GM04503 (cell line): Measurements from ENCODE around the gene ALCAM.

Experiments
- DNase-seq: peaks from one replicate; pipeline ENCODE4 v3.0.0-alpha.2; 2012; ENCODE audit warnings: low read depth

Gene ALCAM

DNA sequence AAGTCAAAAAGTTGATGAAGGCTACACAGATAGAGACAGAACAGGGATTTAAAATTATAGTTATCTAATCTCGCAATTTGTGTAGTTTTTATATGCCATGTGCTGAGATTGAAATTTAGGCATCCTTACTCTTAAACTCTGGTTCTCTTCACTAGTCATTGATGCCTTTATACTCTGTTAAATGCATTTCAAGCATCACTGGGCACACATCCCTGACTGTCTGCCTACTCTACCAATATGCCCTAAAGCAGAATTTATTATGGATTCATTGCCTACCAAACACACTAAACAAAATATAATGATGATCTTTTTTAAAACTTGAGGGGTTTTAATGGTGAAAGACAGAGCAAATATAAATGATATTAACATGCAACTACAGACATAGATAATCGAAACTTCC, 10.3 kb upstream of the ALCAM start:
- no peak for DNase-seq

DNA sequence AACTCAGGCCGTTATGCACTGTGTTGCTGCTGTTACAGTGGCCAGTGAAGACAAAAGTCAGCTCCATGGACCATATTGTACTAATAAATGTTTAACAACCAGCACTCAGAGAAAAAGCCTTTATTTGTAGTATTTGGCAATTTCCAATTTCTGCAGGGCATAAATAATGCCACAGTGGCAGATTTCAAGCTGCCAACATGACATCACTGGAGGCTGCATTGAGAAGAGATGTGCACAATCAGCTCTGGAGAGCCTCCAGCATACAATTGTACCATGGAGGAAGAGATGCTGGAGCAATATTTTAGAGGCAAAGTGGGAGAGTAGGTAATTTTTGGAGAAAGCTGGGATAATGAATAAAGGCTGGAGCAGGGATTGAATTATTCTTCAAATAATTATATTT, 9.7 kb upstream of the ALCAM start:
- no peak for DNase-seq

DNA sequence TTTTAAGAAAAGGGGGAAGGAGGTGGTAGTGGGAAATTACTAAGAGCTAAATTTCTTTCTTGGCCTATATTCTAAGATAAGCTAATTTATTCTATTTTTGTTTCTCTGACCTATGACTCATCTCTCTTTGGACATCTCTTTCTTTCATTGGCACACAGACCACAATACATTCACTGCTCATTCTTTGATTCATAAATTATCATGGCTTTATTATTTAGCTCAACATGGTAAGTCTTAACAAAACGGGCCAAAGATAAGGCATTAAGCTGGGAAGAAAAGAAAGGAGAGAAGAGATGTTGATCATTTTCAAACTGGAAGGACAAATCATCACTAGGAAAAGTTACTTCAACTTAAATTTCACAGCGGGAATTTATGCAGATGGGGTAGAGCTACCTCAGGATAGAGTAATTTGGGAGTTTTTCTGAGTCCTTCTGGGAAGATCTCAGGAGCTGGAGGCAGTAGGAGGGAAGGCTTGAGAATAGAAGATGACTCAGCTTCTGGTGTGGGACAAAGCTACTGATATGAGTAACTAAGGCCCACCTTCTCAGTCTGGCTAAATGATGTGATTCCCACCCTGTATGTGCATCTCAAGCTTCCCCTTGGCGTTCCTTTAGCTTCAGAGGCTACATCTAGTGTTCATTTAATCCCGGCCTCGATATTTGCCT, 7.5 kb upstream of the ALCAM start:
- no peak for DNase-seq

DNA sequence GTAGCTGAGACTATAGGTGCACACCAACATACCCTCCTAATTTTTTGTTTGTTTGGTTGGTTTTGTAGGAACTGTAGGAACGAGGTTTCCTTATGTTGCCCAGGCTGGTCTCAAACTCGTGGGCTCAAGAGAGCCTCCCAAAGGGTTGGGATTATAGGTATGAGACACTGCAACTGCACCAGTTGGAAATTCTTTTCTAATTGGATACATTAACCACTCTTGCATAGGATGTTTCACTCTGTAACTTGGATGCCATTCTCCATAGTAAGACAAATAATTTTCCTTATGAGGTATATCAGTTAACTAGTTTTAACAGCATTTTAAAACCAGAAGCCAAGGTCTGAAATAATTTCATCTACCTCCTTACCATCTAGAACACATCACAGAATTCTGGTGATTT, 6.7 kb upstream of the ALCAM start:
- no peak for DNase-seq

DNA sequence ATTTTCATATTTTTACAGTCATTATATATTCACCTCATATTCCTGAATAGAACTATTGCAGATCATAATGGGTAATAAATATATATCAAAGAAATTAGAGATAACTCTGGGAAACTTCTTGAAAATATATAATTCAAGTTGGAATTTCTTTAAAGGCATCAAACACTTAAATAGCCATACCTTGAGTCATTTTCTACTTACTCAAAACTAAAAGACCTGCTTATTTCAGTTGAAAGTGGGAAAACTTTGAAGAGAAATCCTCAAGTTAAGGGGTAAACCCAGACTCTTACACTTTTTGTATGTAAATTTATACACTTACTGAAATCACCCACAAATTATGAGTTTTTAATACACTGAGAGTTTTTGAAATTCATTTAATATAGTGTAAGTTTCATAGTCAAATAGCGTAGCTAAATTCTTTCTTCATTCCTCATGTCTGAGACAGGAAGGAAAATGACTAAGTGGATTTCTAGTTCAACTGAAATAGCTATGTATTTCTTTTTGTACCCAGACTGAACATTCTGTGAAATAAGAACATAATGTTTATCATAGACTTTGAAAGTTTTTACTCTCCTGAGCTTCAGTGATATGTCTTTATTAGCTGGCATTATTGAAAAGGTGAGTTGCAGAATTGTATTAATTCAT, 4.6 kb upstream of the ALCAM start:
- no peak for DNase-seq

DNA sequence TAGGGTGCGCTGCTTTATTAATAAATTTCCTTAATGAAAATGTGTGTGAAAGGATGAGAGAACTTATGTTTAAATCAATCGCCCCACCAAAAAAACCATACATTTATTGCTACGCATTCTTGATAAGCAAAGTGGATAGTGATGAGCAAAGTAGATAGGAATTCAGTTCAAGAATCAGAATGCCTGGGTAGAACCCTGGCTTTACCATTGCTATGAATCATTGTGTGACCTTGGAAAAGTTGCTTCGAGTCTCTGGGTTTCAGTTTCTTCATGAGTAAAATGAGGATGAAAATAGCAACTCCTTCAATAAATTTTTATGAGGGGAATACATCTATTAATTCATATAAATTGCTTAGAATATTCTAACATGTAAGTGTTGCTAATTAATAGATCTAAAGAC, 2.6 kb upstream of the ALCAM start:
- DNase-seq = no peak

DNA sequence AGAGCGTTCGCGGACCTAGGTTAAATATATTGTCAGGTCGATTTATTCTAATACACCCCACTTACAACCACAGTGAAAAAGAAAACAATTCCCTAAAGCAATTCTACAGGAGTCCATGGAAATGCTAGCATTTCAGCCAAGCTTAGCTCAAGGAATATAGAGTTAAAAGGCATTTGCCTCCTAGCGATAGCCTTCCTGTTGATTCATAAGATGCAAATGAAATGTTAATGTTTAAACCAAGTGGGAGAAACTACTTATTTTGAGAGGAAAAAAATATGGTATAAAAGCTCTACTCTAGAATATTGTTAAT, 1.7 kb upstream of the ALCAM start:
- no peak for DNase-seq

DNA sequence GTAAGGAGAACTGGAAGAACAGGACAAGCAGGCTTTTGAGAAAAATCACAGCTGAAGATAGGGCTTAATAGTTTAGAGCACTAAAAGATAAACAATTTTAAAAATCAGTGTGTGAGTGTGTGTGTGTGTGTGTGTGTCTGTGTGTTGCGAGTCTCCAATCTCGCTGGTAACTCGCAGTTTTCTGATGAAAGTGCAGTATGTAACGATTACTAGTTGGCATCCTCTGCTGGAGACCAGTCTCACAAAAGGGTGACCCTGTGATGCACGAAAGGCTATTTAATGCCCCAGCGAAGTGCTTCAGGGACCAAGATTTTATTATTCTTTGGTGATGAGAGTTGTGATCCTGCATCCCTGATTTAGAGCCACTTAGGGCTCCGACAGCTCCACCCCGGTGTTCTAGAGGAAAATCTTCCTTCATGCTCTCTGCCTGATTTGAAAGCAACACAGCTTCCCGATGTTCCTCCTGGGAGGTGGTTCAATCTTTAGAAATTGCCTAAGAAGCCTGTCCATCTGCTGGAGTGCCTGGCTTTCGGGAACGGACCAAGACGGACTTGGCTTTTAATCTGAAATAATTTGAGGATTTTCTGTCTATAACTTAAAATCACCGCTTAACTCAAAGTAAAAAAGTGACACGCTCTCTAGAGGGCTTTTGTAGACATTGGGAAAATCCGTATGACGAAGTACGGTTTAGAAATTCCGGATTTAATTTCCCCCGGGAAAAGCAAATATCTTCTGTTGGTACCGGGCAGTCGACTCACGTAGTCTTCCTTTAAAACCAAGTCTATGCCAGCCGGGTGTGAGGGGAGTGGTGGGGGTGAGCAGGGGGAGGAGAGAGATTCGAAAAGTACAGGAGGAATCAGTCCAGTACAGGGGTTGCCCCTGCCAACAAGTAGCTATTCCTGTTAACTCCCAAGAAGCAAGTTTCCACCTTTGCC, 1.1 kb upstream of the ALCAM start:
- no peak for DNase-seq

DNA sequence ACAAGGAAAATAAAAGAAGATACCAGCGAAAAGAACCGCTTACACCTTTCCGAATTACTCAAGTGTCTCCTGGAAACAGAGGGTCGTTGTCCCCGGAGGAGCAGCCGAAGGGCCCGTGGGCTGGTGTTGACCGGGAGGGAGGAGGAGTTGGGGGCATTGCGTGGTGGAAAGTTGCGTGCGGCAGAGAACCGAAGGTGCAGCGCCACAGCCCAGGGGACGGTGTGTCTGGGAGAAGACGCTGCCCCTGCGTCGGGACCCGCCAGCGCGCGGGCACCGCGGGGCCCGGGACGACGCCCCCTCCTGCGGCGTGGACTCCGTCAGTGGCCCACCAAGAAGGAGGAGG, 325 bp downstream of the ALCAM start:
- no peak for DNase-seq

DNA sequence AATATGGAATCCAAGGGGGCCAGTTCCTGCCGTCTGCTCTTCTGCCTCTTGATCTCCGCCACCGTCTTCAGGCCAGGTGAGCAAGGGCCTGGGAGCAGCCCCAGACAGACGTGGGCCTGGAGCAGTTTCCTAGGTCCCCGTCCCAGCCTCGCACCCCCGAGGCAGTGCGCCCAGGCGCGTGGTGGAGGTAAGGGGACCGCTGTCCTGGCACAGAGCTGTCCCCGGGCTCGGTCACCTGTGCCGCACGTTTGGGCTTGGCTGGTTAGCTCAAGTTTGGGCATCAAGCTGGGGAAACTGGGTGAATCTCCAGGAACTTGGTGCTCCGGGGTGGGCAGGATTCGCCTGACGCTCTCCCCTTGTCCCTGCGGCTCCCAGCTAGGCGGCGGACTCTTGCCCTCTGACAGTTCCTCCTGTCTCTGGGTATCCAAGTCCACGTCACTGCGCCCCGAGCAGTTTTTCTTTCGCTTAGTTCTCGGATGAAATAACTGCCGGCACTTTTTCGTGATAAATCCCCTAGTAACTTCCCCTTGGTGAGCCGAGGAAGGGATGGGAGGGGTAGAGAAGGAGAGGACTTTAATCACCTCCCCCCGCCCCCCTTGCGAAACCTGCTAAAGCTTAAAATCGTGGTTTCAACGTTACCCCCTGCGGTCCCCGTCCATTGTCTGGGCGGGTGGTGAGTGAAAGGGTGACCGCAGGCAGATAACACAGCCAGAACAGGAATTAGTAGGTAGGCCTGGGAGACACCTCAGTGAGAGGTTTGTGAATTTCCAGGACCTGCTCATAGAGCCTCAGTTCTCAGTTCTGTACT, 901 bp downstream of the ALCAM start:
- no peak for DNase-seq

DNA sequence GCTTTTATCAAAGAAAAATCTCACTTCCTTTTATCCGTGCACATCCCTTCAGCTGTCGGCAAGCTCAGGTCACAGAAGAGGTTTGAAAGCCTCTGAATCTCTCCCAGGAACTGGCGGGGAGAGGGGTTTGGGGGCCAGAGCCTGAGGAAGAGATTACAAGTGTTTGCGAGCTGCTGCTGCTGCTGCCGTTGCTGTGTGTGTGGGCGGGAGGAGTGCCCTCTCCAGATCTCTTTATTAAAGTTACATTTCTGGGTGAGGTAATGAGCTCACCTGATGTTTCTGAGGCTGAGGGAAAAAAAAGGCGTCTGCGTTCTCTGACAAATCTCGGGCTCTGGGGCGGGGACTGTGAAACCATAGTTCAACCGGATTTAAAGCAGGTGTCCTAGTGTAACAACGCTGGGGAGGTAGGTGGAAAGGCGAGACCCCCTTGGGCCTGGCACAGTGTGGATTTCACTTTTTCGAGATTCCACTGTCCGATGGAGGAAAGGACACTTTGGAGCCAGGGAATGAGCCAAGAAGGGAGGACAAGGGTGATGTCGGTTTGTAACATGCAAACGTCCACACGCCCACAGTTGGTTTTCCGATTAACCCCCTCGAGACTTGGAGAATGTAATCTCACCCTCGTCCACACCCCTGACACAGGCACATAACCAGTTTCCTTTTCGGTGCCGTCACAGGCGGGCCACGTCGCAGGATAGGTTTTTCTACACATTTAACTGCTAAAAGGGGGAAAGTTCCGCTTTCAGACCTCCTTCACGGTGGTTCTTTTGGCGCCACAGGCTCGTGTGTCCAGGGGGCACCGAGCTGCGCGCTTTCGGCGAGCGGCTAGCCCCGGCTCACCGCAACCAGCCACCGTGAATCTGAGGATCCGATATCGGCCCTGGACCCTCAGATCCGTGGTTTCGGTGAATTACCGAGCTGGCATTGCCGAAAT, 2.1 kb downstream of the ALCAM start:
- DNase-seq = no peak

DNA sequence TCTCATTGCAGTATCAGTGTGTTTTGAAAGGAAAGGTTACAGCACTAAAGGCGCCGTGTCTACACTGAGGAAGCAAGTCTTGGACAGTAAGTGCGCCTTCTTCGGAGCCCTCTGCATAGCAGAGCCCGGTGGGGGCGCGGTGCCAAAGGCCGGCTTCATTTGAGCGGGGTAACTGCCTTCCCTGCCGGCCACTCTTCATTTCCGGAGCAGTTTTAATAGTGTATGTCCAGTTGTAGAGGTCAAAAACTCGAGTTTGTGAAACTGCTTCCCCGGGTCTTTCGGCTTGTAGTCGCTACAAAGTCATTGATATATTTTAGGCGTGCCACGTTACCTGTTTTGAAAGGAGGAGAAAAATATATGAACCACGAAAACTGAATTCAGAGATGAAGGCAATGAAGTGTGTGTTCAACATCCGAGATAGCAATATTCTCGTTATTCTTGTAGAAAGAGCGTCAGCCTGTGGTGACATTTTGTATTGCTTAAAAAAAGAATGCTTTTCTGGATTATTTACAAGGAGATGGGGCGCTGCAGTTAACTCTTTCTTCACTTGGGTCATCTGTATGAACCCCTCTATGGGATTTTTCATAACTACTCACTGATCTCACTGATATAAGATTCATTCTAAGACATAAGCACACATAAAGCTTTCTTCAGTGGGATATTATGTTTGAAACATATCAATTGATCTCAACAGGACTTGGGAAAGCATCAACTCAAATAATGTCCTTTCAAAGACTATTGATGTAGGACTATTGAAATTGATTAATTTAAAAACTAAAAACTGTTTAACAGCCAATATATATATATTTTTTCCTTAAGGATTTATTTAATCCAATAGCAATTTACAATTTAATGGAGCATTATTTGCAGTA, 3.0 kb downstream of the ALCAM start:
- DNase-seq = no peak

DNA sequence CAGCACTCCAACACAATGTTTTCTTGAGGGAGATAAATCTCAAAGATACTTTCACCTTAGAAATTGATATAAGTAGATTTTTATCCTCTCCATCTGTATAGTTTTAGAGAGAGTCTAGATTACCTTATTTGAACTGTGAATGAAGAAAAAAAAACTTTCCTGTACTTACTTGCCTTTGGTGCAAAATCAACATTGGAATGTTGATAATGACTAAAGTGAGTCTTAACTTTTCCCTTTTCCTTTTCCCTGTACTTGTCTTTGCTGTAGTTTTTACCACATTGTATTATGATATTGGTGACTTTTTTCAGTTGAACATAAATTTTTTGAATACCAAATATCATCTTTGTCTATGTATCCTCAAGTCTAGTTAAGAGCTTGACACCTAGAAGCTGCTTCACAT, 6.7 kb downstream of the ALCAM start:
- DNase-seq = no peak

DNA sequence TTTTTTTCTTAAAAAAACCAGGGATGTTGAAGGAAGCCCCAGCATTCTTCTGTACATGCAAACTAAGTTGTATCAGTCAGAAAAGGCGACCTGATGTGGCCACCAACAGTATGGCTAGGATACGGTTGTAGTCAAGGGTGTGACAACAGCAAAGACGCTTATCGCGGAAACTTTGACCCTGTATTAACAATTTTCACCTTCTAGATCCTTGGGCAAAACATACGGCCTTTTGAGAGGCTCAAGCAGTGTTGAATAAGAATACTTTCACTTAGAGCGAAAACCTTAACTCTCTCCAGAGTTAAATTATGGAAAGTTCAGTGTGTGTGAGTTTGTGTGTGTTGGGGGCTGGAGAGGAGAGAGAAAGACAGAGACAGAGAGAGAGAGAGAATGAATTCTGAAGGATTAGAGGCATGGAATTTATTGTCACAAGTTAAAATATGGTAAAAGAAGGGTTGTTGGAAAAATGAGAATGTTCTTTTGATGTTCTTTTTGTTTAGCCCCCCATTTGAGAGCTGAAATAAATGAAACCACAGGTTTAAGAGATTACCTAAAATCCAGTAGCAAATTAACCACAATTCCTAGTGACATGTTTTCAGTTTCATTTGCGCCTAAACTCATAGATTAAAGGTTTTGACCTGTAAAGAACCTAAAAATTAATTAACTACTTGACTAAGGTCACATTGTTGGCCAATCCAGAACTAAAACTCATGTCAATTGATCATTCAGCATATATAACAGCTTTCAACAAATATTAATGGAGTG, 9.2 kb downstream of the ALCAM start:
- DNase-seq = no peak

DNA sequence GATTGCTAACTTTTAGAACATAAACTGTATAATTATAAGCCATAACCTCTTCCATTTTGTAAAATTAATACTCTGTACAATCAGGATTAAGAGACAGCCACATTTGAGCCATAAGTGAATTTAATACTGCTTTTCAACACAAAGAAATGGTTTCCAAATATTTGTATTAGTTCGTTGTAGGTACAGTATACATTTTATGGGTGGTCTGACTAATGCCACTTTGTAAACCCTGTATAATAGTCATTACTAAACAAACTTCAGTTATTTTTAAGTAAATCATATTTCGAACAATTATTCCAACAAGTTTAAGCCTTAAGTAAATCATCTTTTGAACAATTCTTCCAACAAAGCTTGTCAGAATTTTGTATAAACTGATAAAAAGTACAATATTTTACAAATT, 11.0 kb downstream of the ALCAM start:
- no peak for DNase-seq

DNA sequence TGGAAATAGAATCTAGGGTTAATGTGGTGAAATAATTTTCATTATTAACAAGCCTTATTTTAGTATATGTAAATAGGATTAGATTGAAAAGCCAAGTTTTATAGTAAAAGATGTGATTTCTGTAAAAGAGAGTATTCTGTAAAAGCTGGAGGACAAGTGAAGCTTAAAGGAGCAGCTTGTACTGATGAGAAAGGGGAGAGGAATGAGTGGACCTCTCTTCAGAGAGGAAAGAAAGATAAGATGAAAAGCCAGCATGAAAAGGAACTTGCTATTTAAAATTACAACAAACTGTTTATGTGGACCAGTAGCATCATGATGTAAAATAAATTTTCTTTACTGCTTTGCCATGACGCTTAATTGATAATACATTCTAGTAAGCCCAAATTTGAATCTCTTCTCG, 18.5 kb downstream of the ALCAM start:
- DNase-seq = no peak

DNA sequence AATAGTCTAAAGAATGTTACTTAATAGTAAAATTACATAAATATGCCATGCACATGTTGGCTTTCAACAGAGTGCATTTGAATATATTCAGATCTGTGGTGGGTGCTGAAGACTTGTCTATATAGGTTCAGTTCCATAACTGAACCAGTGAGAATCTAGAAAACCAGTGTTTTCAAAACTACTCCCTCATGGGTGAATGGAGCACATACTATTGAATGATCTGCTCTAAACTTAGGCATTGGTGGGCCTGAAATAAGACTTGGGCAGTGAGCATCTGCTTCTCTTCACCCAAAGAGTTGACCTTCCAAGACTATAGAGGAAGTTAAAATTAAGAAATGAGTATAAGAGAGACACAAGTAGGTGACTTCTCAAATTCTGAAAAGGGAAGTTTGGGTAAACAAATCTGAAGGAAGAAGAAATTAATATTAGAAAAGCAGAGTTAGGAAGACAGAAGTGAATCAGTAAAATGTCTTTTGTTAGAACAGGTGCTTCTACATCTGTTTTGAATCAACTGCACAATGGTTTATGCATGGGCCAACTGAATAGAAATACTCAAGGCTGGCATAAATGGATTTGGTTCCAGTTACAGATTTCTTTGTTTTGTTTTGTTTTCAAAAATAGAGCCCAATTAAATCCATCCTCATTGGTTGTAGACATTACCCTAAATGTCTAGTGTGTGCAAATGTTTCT, 19.3 kb downstream of the ALCAM start:
- no peak for DNase-seq

DNA sequence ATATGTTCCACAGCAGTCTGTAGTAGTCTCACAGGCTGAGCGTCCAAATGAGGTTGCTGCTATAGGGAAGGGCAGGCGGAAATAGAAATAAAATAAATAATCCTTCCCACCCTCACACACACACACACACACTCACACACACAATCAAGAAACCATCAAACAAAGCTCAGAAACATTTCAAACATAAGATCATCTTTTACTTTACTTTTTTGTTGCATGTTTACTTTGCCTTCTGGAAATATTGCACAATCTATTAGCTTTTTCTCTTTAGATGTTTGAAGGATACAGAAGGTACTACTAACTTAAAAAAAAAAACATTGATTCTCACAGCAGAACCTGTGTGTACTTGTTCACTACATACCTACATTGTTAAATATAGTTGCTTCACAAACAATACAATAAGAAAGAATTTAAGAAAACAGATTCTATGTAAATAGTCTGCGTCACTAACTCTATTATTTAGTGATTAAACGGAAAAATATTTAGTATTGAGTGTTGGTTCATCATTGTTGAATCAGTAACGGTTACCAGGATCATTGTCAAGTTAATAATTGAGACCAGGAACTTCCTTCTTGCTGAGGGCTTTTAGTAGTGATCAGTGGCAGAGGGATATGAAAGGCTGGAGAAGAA, 20.5 kb downstream of the ALCAM start:
- no peak for DNase-seq

DNA sequence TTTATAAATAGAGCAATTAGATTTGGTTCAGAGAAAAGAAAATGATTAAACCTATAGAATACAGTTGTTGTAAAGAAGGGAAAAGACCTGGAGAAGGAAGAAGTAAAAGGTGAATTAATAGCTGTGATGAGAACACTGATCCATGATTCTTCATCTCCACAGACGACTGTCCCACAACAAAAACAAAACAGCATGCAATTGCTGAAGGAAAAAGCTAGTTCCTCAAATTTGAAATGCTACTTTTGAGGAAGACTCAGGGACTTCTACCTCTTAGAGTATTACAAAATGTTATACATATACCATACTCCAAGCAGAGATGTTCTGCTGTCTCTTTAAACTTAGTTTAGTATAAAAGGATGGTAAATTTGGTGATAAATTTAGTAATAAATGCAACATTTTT, 21.5 kb downstream of the ALCAM start:
- no peak for DNase-seq
